HAP-1 (cell line): ENCODE data around the gene MPG.
A peak's percentile ranks its signal among the peaks of the same experiment; 100 is the strongest.

ENCODE experiments used
- DNase-seq, 2 experiments: peaks; one replicate each; pipeline ENCODE4 v3.0.0-alpha.2; 2016 to 2020; ENCODE audit warnings: low spot score in 2 of 2
- H3K27me3 ChIP-seq: fragments of 250-450 bp; sonication (Bioruptor Pico); 2 replicates; pipeline ENCODE4 v1.5.1; 2020; ENCODE audit warnings: low read depth, mild to moderate bottlenecking, moderate library complexity
- H3K36me3 ChIP-seq: fragments of 250-450 bp; sonication (Bioruptor Pico); replicated peaks from 2 replicates; pipeline ENCODE4 v1.5.1; 2020; ENCODE audit warnings: mild to moderate bottlenecking
- H3K4me1 ChIP-seq: fragments of 250-450 bp; sonication (Bioruptor Pico); 2 replicates; pipeline ENCODE4 v1.5.1; 2020; ENCODE audit warnings: mild to moderate bottlenecking
- H3K4me3 ChIP-seq: fragments of 250-450 bp; sonication (Bioruptor Pico); 2 replicates; pipeline ENCODE4 v1.5.1; 2020; ENCODE audit warnings: mild to moderate bottlenecking, moderate library complexity
- H3K9me3 ChIP-seq: fragments of 250-450 bp; sonication (Bioruptor Pico); 2 replicates; pipeline ENCODE4 v1.5.1; 2020; ENCODE audit warnings: mild to moderate bottlenecking, moderate library complexity
- in situ Hi-C: fragments of 300-500 bp; cut with MboI; formaldehyde crosslinking; loops from 3 replicates; pipeline ENCODE4 v1.14.3; 2020; ENCODE audit warnings: low sequenced_read_pairs, inconsistent platforms, mixed read lengths

Gene MPG

GRCh38 chr16:92431-93339 is 14.7 kb downstream of the MPG start:
- no peaks in the 10 kb centered on the region for H3K27me3 ChIP-seq
- no peaks in the 10 kb centered on the region for H3K9me3 ChIP-seq
- in situ Hi-C loops = no loop called here
- H3K4me1 ChIP-seq = no peaks in the 10 kb centered on the region
- DNase-seq = no peak
- H3K4me3 ChIP-seq = no peak overlapping the region
- peaks cover 43% of the 10 kb centered on the region for H3K36me3 ChIP-seq

GRCh38 chr16:94918-95265 is 16.9 kb downstream of the MPG start:
- no peaks in the 10 kb centered on the region for H3K9me3 ChIP-seq
- no peak for DNase-seq
- in situ Hi-C loops = no loop called here
- H3K27me3 ChIP-seq = no peaks in the 10 kb centered on the region
- no peak overlapping the region for H3K4me3 ChIP-seq
- H3K4me1 ChIP-seq = no peaks in the 10 kb centered on the region
- peaks cover 35% of the 10 kb centered on the region for H3K36me3 ChIP-seq

- H3K27me3 ChIP-seq = no peaks in the 10 kb centered on the region
- in situ Hi-C loops = no loop called here
- H3K9me3 ChIP-seq = no peaks in the 10 kb centered on the region
- H3K4me3 ChIP-seq = no peak overlapping the region
- DNase-seq = peak; percentile 86 to 95
- no peaks in the 10 kb centered on the region for H3K4me1 ChIP-seq
- peaks cover 27% of the 10 kb centered on the region for H3K36me3 ChIP-seq
Measured at GRCh38 chr16:96935-97381, 18.9 kb downstream of the MPG start.

GRCh38 chr16:97822-98221 is 19.8 kb downstream of the MPG start:
- in situ Hi-C loops = no loop called here

GRCh38 chr16:100989-101388 is 23.0 kb downstream of the MPG start:
- no peak for DNase-seq
- Histone ChIP-seq H3K27me3 (no peaks in the 10 kb centered on the region), H3K36me3 (peaks cover 28% of the 10 kb centered on the region), H3K4me1 (no peaks in the 10 kb centered on the region), H3K9me3 (no peaks in the 10 kb centered on the region), H3K4me3 (no peak overlapping the region)
- in situ Hi-C loops = no loop called here

More at GRCh38 chr16:97822-98221, 19.8 kb downstream of the MPG start:
- no peak for DNase-seq
- H3K4me1 ChIP-seq = no peaks in the 10 kb centered on the region
- no peaks in the 10 kb centered on the region for H3K27me3 ChIP-seq
- H3K4me3 ChIP-seq = no peak overlapping the region
- H3K36me3 ChIP-seq = peaks cover 26% of the 10 kb centered on the region
- H3K9me3 ChIP-seq = no peaks in the 10 kb centered on the region

GRCh38 chr16:101586-101985 is 23.6 kb downstream of the MPG start:
- Histone ChIP-seq H3K4me3 (no peak overlapping the region), H3K36me3 (peaks cover 31% of the 10 kb centered on the region), H3K4me1 (no peaks in the 10 kb centered on the region), H3K9me3 (no peaks in the 10 kb centered on the region), H3K27me3 (no peaks in the 10 kb centered on the region)
- in situ Hi-C loops = no loop called here
- DNase-seq = no peak

GRCh38 chr16:102060-102855 is 24.2 kb downstream of the MPG start:
- Histone ChIP-seq H3K27me3 (no peaks in the 10 kb centered on the region), H3K9me3 (no peaks in the 10 kb centered on the region), H3K4me1 (no peaks in the 10 kb centered on the region), H3K36me3 (peaks cover 35% of the 10 kb centered on the region), H3K4me3 (no peak overlapping the region)
- DNase-seq = no peak
- in situ Hi-C loops = no loop called here

GRCh38 chr16:104355-104754 is 26.3 kb downstream of the MPG start:
- H3K4me3 ChIP-seq = no peak overlapping the region
- H3K27me3 ChIP-seq = no peaks in the 10 kb centered on the region
- in situ Hi-C loops = no loop called here
- H3K9me3 ChIP-seq = no peaks in the 10 kb centered on the region
- H3K36me3 ChIP-seq = peaks cover 31% of the 10 kb centered on the region
- DNase-seq = no peak
- no peaks in the 10 kb centered on the region for H3K4me1 ChIP-seq

GRCh38 chr16:104928-105327 is 26.9 kb downstream of the MPG start:
- no peak for DNase-seq
- in situ Hi-C loops = loop anchor here (5.0 kb wide), 1 partner anchor 77 kb away; the partner anchor contains the start of gene HBQ1

GRCh38 chr16:105521-105920 is 27.5 kb downstream of the MPG start:
- Histone ChIP-seq H3K4me1 (no peaks in the 10 kb centered on the region), H3K4me3 (no peak overlapping the region), H3K27me3 (no peaks in the 10 kb centered on the region), H3K9me3 (no peaks in the 10 kb centered on the region), H3K36me3 (peaks cover 41% of the 10 kb centered on the region)
- DNase-seq = no peak
- in situ Hi-C loops = loop anchor here (5.0 kb wide), 1 partner anchor 77 kb away; the partner anchor contains the start of gene HBQ1

More at GRCh38 chr16:104928-105327, 26.9 kb downstream of the MPG start:
- H3K27me3 ChIP-seq = no peaks in the 10 kb centered on the region
- H3K9me3 ChIP-seq = no peaks in the 10 kb centered on the region
- no peaks in the 10 kb centered on the region for H3K4me1 ChIP-seq
- no peak overlapping the region for H3K4me3 ChIP-seq
- peaks cover 37% of the 10 kb centered on the region for H3K36me3 ChIP-seq

GRCh38 chr16:106623-107324 is 28.7 kb downstream of the MPG start:
- no peak overlapping the region for H3K4me3 ChIP-seq
- in situ Hi-C loops = loop anchor here (5.0 kb wide), 1 partner anchor 76 kb away; the partner anchor contains the start of gene HBQ1
- peak; percentile 74 for DNase-seq
- no peaks in the 10 kb centered on the region for H3K9me3 ChIP-seq
- peaks cover 46% of the 10 kb centered on the region for H3K36me3 ChIP-seq
- H3K4me1 ChIP-seq = no peaks in the 10 kb centered on the region
- no peaks in the 10 kb centered on the region for H3K27me3 ChIP-seq

- no peaks in the 10 kb centered on the region for H3K27me3 ChIP-seq
- H3K36me3 ChIP-seq = peaks cover 46% of the 10 kb centered on the region
- no peaks in the 10 kb centered on the region for H3K9me3 ChIP-seq
- in situ Hi-C loops = no loop called here
- H3K4me3 ChIP-seq = no peak overlapping the region
- no peaks in the 10 kb centered on the region for H3K4me1 ChIP-seq
- no peak for DNase-seq
Measured at GRCh38 chr16:112153-112840, 34.3 kb downstream of the MPG start.

GRCh38 chr16:114327-114726 is 36.3 kb downstream of the MPG start:
- in situ Hi-C loops = no loop called here
- no peak overlapping the region for H3K4me3 ChIP-seq
- H3K36me3 ChIP-seq = peaks cover 41% of the 10 kb centered on the region
- no peak for DNase-seq
- no peaks in the 10 kb centered on the region for H3K9me3 ChIP-seq
- no peaks in the 10 kb centered on the region for H3K27me3 ChIP-seq
- H3K4me1 ChIP-seq = no peaks in the 10 kb centered on the region
